ENCODE measurements around the gene FURIN.

DNA sequence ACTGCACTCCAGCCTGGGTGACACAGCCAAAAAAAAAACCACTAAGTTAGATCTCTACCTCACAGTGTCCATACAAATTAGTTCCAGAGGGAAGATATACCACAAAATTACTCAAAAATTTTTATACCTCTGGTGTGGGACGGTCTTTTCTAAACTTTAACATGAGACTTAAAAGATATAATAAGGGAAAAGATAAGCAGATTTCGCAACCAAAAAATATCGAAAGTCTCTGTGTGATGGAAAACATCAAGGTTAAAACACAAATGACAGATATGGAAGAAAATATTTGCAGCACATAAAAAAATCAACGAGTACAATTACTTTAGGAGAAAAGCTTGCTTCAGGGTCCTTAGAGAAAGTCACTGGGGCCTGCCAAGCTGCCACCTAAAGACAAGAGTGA lies 53.5 kb downstream of the FURIN start:
- TF ChIP-seq, protein P1, sequence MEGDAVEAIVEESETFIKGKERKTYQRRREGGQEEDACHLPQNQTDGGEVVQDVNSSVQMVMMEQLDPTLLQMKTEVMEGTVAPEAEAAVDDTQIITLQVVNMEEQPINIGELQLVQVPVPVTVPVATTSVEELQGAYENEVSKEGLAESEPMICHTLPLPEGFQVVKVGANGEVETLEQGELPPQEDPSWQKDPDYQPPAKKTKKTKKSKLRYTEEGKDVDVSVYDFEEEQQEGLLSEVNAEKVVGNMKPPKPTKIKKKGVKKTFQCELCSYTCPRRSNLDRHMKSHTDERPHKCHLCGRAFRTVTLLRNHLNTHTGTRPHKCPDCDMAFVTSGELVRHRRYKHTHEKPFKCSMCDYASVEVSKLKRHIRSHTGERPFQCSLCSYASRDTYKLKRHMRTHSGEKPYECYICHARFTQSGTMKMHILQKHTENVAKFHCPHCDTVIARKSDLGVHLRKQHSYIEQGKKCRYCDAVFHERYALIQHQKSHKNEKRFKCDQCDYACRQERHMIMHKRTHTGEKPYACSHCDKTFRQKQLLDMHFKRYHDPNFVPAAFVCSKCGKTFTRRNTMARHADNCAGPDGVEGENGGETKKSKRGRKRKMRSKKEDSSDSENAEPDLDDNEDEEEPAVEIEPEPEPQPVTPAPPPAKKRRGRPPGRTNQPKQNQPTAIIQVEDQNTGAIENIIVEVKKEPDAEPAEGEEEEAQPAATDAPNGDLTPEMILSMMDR (IDR thresholded peaks at IDR 0.05): no peak
- TF ChIP-seq EP300 (IDR thresholded peaks at IDR 0.05) (no peak), POLR2A (IDR thresholded peaks at IDR 0.05) (no peak)

Data from tibial nerve (tissue), 4 donors.